WTC11 (cell line): ENCODE data around the gene GJE1. TPM values are rescaled to one million over a fixed set of nuclear protein-coding genes. Genes with fewer than 3 reads are reported as not detected.
"Not testable (repeated sequence)": the region's sequence is repeated elsewhere in the genome, so short reads cannot be mapped to it uniquely, and the experiment has no call there.

ENCODE experiments used
- ATAC-seq: fragments of 200-7000 bp; cut with Tn5 transposase; 2 replicates; pipeline ENCODE4 v1.10.0; 2021; ENCODE audit warnings: mild to moderate bottlenecking, moderate library complexity
- CTCF ChIA-PET: fragments of 300-600 bp; sonication (Branson Sonifier 250); formaldehyde crosslinking; loops from one replicate; lab custom pipeline; 2021; ENCODE audit warnings: antibody characterized with exemption; lab: Charles Lee
- POLR2A ChIA-PET: fragments of 350-600 bp; sonication (Branson Sonifier 250); formaldehyde crosslinking; loops from one replicate; lab custom pipeline; 2021; ENCODE audit warnings: antibody characterized with exemption; lab: Charles Lee
- DNase-seq: peaks from one replicate; pipeline ENCODE4 v3.0.0; 2021; ENCODE audit warnings: low spot score
- H3K27ac Mint-ChIP-seq: 2 replicates; pipeline ENCODE4 v1.8.0; 2021; ENCODE audit warnings: mixed read lengths
- H3K27me3 Mint-ChIP-seq: 2 replicates; pipeline ENCODE4 v1.8.0; 2021; ENCODE audit warnings: low read depth, mild to moderate bottlenecking, moderate library complexity, mixed read lengths
- H3K36me3 Mint-ChIP-seq: 2 replicates; pipeline ENCODE4 v1.8.0; 2021; ENCODE audit warnings: mixed read lengths
- H3K4me1 Mint-ChIP-seq: 2 replicates; pipeline ENCODE4 v1.8.0; 2022; ENCODE audit warnings: mixed read lengths
- H3K4me3 Mint-ChIP-seq: 2 replicates; pipeline ENCODE4 v1.8.0; 2021; ENCODE audit warnings: mild to moderate bottlenecking, moderate library complexity, mixed read lengths
- H3K9me3 Mint-ChIP-seq: 2 replicates; pipeline ENCODE4 v1.8.0; 2021; ENCODE audit warnings: mixed read lengths
- FOXJ3 ChIP-seq: sonication (generic); formaldehyde crosslinking; IDR thresholded peaks from 2 replicates; pipeline ENCODE4 v1.9.0; 2021; ENCODE audit warnings: missing genetic modification reagents, mild to moderate bottlenecking, borderline replicate concordance
- FOXK1 ChIP-seq: sonication (generic); formaldehyde crosslinking; IDR thresholded peaks from 2 replicates; pipeline ENCODE4 v1.8.0; 2022; ENCODE audit warnings: mild to moderate bottlenecking, moderate library complexity, missing genetic modification reagents
- JAZF1 ChIP-seq: fragments of 250-450 bp; sonication (Bioruptor Pico); IDR thresholded peaks from 2 replicates; pipeline ENCODE4 v1.9.0; 2021; ENCODE audit warnings: moderate library complexity, mild to moderate bottlenecking, inconsistent platforms
- KAT7 ChIP-seq: sonication (generic); formaldehyde crosslinking; IDR thresholded peaks from 2 replicates; pipeline ENCODE4 v1.8.1; 2023; ENCODE audit warnings: missing genetic modification reagents, mild to moderate bottlenecking, borderline replicate concordance
- NFE2L1 ChIP-seq: sonication (generic); formaldehyde crosslinking; IDR thresholded peaks from 2 replicates; pipeline ENCODE4 v1.8.1; 2023; ENCODE audit warnings: missing genetic modification reagents
- NFYB ChIP-seq: sonication (generic); formaldehyde crosslinking; conservative IDR thresholded peaks from 2 replicates; pipeline ENCODE4 v1.8.0; 2022; ENCODE audit warnings: low read depth, missing genetic modification reagents
- NR2C2 ChIP-seq: sonication (generic); formaldehyde crosslinking; IDR thresholded peaks from 2 replicates; pipeline ENCODE4 v1.8.0; 2022; ENCODE audit warnings: mild to moderate bottlenecking, missing genetic modification reagents
- PRRX2 ChIP-seq: fragments of 250-450 bp; sonication (Bioruptor Pico); IDR thresholded peaks from 2 replicates; pipeline ENCODE4 v1.8.0; 2021; ENCODE audit warnings: mild to moderate bottlenecking
- SOX15 ChIP-seq: fragments of 250-450 bp; sonication (Bioruptor Pico); IDR thresholded peaks from 2 replicates; pipeline ENCODE4 v1.9.0; 2021; ENCODE audit warnings: mild to moderate bottlenecking
- TCF7 ChIP-seq: sonication (generic); formaldehyde crosslinking; IDR thresholded peaks from 2 replicates; pipeline ENCODE4 v1.8.0; 2022; ENCODE audit warnings: mild to moderate bottlenecking, low read depth, missing genetic modification reagents, moderate library complexity
- TEAD1 ChIP-seq: sonication (generic); formaldehyde crosslinking; IDR thresholded peaks from 2 replicates; pipeline ENCODE4 v1.8.0; 2022; ENCODE audit warnings: mild to moderate bottlenecking, missing genetic modification reagents
- TEAD4 ChIP-seq: sonication (generic); formaldehyde crosslinking; IDR thresholded peaks from 2 replicates; pipeline ENCODE4 v1.8.0; 2022; ENCODE audit warnings: mild to moderate bottlenecking, missing genetic modification reagents
- TP53 ChIP-seq: sonication (generic); formaldehyde crosslinking; IDR thresholded peaks from 2 replicates; pipeline ENCODE4 v1.8.1; 2023; ENCODE audit warnings: mild to moderate bottlenecking, missing genetic modification reagents
- ZNF671 ChIP-seq: fragments of 250-450 bp; sonication (Bioruptor Pico); IDR thresholded peaks from 2 replicates; pipeline ENCODE4 v1.8.0; 2021; ENCODE audit warnings: mild to moderate bottlenecking
- total RNA-seq: library from RNA; stranded (reverse); gene quantifications from 3 replicates; pipeline ENCODE4 v1.2.3, GENCODE V29; 2021
- TF ChIP-seq, protein P1 (sequence below): sonication (generic); formaldehyde crosslinking; IDR thresholded peaks from 2 replicates; pipeline ENCODE4 v1.8.1; 2022; ENCODE audit warnings: missing genetic modification reagents, borderline replicate concordance
- TF ChIP-seq, protein P2 (sequence below): sonication (generic); formaldehyde crosslinking; IDR thresholded peaks from 2 replicates; pipeline ENCODE4 v1.8.0; 2022; ENCODE audit warnings: mild to moderate bottlenecking, missing genetic modification reagents
- TF ChIP-seq, protein P3 (sequence below): sonication (generic); formaldehyde crosslinking; IDR thresholded peaks from 2 replicates; pipeline ENCODE4 v1.8.1; 2022; ENCODE audit warnings: mild to moderate bottlenecking, moderate library complexity, missing genetic modification reagents
- TF ChIP-seq, protein P4 (sequence below): fragments of 250-450 bp; sonication (Bioruptor Pico); IDR thresholded peaks from 2 replicates; pipeline ENCODE4 v2.1.2; 2022; ENCODE audit warnings: mild to moderate bottlenecking, moderate library complexity
- TF ChIP-seq, protein P5 (sequence below): sonication (generic); formaldehyde crosslinking; IDR thresholded peaks from 2 replicates; pipeline ENCODE4 v1.8.0; 2023; ENCODE audit warnings: missing genetic modification reagents
- TF ChIP-seq, protein P6 (sequence below): fragments of 250-450 bp; sonication (Bioruptor Pico); IDR thresholded peaks from 2 replicates; pipeline ENCODE4 v1.8.0; 2021; ENCODE audit warnings: mild to moderate bottlenecking

The GJE1 gene
- total RNA-seq, 1 experiment from 2014 or later: not detected

DNA sequence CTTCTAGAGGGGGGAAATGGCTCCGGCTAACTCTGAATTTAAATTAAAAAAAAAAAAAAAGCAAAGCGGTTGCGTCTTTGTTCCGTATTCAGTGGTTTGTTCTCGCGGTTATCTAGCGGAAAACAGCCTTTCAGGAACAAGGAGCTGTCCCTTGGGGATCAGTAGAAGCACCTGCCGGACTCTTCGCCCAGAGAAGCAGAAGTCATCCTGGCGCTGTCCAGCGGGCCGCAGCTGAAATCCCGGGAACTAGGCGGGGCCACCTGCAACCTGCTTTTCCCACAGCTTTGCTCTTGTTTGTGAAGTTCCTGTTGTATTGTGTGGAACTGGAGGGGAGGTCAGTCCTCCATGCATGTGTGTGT is 43.9 kb upstream of the GJE1 start (continued):
- TF ChIP-seq NFE2L1 (CRISPR knock-in tag) (no peak; the same call in 1 of the 2 replicates), PRRX2 (CRISPR knock-in tag) (no peak), TP53 (CRISPR knock-in tag) (0 out of 2 replicates have a peak, but pooled peaks have one; percentile 63), SOX15 (CRISPR knock-in tag) (no peak), NR2C2 (CRISPR knock-in tag) (no peak), TCF7 (CRISPR knock-in tag) (no peak), FOXK1 (no peak), TEAD4 (CRISPR knock-in tag) (peak; percentile 86; the same call in 1 of the 2 replicates), ZNF671 (no peak), NFYB (CRISPR knock-in tag) (no peak), KAT7 (no peak), TEAD1 (CRISPR knock-in tag) (peak; percentile 70; the same call in 1 of the 2 replicates), JAZF1 (no peak), FOXJ3 (CRISPR knock-in tag) (no peak)
- TF ChIP-seq, protein P1, sequence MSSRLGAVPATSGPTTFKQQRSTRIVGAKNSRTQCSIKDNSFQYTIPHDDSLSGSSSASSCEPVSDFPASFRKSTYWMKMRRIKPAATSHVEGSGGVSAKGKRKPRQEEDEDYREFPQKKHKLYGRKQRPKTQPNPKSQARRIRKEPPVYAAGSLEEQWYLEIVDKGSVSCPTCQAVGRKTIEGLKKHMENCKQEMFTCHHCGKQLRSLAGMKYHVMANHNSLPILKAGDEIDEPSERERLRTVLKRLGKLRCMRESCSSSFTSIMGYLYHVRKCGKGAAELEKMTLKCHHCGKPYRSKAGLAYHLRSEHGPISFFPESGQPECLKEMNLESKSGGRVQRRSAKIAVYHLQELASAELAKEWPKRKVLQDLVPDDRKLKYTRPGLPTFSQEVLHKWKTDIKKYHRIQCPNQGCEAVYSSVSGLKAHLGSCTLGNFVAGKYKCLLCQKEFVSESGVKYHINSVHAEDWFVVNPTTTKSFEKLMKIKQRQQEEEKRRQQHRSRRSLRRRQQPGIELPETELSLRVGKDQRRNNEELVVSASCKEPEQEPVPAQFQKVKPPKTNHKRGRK (CRISPR knock-in tag): no peak
- TF ChIP-seq, protein P2, sequence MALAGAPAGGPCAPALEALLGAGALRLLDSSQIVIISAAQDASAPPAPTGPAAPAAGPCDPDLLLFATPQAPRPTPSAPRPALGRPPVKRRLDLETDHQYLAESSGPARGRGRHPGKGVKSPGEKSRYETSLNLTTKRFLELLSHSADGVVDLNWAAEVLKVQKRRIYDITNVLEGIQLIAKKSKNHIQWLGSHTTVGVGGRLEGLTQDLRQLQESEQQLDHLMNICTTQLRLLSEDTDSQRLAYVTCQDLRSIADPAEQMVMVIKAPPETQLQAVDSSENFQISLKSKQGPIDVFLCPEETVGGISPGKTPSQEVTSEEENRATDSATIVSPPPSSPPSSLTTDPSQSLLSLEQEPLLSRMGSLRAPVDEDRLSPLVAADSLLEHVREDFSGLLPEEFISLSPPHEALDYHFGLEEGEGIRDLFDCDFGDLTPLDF: peak; percentile 77; the same call in 1 of the 2 replicates
- TF ChIP-seq, protein P3, sequence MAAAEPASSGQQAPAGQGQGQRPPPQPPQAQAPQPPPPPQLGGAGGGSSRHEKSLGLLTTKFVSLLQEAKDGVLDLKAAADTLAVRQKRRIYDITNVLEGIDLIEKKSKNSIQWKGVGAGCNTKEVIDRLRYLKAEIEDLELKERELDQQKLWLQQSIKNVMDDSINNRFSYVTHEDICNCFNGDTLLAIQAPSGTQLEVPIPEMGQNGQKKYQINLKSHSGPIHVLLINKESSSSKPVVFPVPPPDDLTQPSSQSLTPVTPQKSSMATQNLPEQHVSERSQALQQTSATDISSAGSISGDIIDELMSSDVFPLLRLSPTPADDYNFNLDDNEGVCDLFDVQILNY (CRISPR knock-in tag): no peak; the same call in 1 of the 2 replicates
- TF ChIP-seq, protein P4, sequence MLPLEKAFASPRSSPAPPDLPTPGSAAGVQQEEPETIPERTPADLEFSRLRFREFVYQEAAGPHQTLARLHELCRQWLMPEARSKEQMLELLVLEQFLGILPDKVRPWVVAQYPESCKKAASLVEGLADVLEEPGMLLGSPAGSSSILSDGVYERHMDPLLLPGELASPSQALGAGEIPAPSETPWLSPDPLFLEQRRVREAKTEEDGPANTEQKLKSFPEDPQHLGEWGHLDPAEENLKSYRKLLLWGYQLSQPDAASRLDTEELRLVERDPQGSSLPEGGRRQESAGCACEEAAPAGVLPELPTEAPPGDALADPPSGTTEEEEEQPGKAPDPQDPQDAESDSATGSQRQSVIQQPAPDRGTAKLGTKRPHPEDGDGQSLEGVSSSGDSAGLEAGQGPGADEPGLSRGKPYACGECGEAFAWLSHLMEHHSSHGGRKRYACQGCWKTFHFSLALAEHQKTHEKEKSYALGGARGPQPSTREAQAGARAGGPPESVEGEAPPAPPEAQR (CRISPR knock-in tag): peak; percentile 84; the same call in 1 of the 2 replicates
- TF ChIP-seq, protein P5, sequence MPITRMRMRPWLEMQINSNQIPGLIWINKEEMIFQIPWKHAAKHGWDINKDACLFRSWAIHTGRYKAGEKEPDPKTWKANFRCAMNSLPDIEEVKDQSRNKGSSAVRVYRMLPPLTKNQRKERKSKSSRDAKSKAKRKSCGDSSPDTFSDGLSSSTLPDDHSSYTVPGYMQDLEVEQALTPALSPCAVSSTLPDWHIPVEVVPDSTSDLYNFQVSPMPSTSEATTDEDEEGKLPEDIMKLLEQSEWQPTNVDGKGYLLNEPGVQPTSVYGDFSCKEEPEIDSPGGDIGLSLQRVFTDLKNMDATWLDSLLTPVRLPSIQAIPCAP (CRISPR knock-in tag): 0 out of 2 replicates have a peak, but pooled peaks have one; percentile 48
- TF ChIP-seq, protein P6, sequence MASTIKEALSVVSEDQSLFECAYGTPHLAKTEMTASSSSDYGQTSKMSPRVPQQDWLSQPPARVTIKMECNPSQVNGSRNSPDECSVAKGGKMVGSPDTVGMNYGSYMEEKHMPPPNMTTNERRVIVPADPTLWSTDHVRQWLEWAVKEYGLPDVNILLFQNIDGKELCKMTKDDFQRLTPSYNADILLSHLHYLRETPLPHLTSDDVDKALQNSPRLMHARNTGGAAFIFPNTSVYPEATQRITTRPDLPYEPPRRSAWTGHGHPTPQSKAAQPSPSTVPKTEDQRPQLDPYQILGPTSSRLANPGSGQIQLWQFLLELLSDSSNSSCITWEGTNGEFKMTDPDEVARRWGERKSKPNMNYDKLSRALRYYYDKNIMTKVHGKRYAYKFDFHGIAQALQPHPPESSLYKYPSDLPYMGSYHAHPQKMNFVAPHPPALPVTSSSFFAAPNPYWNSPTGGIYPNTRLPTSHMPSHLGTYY (CRISPR knock-in tag): no peak
- TF ChIP-seq, all 79 proteins: peak for 23

DNA sequence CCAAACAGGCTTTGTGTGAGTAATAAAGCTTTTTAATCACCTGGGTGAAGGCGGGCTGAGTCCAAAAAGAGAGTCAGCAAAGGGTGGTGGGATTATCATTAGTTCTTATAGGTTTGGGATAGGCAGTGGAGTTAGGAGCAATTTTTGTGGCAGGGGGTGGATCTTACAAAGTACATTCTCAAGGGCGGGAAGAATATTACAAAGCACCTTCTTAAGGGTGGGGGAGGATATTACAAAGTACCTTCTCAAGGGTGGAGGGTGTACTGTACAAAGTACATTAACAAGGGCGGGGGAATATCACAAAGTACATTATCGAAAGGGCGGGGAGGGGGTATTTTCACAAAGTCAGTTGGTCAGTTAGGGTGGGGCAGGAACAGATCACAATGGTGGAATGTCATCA is 27.9 kb upstream of the GJE1 start:
- H3K27ac Mint-ChIP-seq, POLR2A ChIA-PET, H3K4me3 Mint-ChIP-seq, CTCF ChIA-PET, H3K27me3 Mint-ChIP-seq, H3K36me3 Mint-ChIP-seq, ATAC-seq, DNase-seq: not testable (repeated sequence)
- H3K9me3 Mint-ChIP-seq: peaks cover 15% of the 10 kb centered on the region
- peaks cover 13% of the 10 kb centered on the region for H3K4me1 Mint-ChIP-seq

DNA sequence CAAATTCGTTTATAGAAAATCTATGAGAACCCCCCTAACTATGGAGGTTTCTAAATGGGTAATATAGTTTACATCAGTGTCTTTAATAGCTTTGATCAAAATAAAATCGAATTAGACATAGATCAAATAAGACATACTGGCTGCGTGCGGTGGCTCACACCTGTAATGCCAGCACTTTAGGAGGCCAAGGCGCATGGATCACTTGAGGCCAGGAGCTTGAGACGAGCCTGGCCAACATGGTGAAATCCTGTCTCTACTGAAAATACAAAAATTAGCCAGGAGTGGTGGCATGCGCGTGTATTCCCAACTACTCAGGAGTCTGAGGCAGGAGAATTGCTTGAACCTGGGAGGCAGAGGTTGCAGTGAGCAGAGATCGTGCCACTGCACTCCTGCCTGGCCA is 21.9 kb upstream of the GJE1 start:
- H3K27ac Mint-ChIP-seq, ATAC-seq, H3K36me3 Mint-ChIP-seq, H3K4me3 Mint-ChIP-seq, POLR2A ChIA-PET, H3K27me3 Mint-ChIP-seq, DNase-seq, H3K9me3 Mint-ChIP-seq: not testable (repeated sequence)
- peaks cover 11% of the 10 kb centered on the region for H3K4me1 Mint-ChIP-seq
- CTCF ChIA-PET: interaction anchor here (3.3 kb wide), 1 partner anchor 121 kb away, joined by 14 read pairs; no protein-coding TSS in a partner anchor
